CD4-positive, alpha-beta T cell treated with Interferon alpha-2 for 1 hour (primary cell): Measurements from ENCODE around the gene KCP.

Experiments used
- DNase-seq, 2 donors: peaks; one replicate each; pipeline ENCODE4 v3.0.0-alpha.2; 2020 to 2022

The KCP gene

DNA sequence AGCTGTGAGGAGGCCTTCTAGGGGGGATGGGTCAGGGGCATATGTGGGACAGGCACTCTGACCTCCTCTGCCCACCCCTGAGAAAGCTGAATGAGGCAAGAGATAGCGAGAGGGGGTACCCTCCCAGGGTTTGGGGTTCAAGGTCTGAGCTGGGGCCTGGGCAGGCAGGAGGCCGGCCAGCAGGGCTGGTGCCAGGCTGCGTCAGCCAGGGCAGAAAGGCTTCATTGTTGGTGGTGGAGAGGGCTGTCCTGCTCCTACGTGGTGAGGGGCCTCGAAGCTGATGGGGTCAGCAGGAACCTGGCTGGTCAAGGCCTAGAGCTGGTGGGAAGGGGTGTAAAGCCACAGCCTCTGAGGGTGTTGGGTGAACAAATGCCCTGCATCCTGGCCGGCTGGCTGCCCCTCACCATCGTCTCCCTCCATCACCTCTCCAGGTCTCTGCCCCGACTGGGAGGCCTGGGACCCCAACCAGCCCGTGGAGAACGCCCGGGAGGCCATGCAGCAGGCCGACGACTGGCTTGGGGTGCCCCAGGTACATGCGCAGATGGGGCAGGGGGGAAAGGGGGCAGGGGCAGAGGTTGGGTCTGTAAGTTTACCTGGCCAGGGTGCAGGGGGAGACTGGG lies 73.7 kb downstream of the KCP start:
- DNase-seq, result no peak

DNA sequence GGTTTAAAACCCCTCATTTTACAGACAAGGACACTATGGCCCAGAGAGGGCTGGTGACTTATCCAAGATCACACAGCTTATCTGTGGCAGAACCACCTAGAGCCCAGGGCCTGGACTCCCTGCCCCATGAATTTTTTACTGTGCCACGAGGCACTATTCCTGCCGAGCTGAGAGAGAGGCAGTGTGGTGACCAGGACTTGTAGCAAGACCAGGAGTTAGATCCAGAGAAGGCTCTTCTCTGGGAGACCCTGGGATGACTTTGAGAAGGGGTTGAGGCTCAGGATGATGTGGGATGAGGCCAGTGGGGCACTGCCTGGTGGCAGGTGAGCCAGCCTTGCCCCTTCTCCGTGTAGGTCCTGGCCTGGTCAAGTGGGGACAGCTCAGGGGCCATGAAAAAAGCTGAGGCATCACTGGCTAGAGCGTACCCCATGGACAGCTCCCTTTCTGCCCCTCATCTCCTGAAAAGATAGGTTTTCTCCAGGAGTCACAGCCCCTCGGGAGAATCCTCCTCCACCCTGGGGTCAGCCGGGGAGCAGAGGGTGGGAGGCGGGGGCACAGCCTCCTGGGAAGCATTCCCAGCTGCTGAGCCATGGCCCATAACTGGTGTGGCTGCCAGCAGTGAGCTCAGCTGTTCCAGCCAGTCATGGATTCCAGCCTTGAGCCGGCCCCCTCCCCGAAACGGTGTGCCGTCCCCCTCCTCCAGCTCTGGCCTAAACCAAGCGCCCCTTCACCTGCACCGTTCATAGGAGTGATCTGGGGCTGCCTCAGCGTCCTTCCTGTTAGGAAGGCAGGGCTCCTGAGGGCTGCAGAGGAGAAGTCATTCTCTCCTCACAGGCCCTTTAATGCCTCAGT lies 74.5 kb downstream of the KCP start:
- no peak for DNase-seq

DNA sequence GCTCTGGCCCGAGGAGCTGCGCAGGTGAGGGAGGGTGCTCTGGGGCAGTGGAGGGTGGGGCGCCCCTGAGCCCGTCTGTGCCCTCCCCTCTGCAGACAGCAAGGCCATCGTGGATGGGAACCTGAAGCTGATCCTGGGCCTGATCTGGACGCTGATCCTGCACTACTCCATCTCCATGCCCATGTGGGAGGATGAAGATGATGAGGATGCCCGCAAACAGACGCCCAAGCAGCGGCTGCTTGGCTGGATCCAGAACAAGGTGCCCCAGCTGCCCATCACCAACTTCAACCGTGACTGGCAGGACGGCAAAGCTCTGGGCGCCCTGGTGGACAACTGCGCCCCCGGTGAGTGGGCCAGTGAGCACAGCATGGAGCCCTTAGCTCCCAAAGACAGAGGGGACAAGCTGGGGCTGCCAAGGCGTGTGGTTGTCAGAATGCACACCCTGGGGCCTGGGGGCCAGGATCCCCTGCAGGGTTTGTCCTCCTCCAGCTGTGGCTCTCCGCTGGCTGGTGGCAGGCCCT lies 75.2 kb downstream of the KCP start:
- no peak for DNase-seq

GRCh38 chr7:128833946-128834325 lies 76.6 kb downstream of the KCP start:
- DNase-seq, result no peak

DNA sequence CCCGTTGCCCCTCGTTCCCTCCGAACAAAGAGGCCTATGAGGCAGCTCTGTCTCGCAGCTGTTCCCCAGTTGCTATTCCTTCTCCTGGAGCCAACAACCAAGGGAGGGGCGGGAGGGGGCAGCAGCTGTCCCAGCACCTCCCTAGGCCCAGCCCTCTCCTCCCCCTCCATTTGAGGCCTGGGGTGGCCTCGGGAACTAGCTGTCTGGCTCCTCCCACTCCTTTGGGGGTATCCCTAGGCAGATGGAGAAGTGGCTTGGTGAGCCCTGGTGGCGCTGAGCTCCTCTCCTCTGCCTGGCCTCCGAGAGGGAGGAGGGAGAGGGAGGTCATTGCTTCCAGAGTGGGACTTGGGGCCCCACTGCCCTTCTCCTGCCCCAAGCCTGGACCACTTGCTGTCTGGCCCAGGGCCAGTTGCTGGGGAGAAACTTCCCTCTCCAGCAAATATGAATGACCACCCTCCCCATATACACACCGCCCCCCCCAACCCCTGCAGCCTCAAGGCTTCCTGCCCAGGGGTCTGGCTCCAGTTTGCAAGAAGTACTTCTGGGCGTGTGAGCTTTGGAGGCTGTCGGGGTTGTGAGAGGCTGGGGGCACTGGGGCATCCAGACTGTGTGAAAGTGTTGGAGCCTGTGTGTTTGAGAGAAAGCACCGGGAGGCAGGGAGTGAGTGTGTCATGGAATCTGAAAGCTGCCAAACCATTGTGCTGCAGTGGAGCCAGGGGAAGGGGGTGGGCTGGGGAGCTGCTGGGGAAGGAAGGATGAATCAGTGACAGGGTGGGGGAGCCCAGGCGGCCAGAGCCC lies 77.2 kb downstream of the KCP start:
- no peak for DNase-seq

GRCh38 chr7:128832880-128833147 lies 77.7 kb downstream of the KCP start:
- no peak for DNase-seq

DNA sequence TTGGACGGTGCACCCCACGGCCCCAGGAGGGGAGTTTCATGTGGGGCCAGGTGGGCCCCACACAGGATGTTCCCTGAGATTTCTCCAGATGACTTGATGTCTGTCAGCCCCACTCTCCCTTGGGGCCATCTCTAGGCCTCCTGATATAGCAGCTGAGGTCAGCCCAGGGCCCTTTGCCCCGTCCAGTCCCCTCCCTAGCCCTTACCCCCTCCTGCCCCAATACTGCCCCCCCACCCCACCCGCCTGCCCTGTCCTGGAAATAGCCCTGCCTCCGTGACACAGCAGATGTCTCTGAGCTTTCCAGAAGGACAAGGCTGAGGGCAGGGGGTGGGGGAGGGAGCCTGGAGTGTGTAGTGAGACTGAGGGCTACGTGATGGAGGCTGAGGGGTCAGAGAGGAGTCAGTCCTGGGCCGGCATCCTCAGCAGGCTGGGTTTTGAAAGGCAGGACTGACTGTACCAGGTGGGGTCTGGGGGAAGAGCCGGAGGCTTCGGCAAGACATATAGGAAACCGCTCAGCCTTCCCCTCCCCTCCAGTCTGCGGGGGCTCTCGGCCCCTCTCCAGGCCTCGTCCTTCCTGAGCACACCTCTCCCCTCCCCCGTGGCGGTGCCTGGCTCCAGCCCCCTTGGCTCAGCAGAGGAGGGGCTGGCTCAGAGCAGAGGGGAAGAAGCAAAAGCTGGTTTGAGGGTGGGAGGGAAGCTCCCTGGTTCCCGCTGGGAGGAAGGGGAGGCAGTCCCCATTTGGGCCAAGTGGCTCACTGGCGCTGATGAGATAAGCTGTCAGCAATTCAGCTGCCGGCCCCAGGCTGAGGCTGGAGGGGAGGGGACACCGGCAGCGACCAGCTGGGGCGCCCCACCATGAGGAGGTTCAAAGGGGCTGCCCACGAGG lies 78.3 kb downstream of the KCP start:
- DNase-seq, result no peak

- DNase-seq, result no peak
Observed at GRCh38 chr7:128831178-128831993, 79.1 kb downstream of the KCP start.

DNA sequence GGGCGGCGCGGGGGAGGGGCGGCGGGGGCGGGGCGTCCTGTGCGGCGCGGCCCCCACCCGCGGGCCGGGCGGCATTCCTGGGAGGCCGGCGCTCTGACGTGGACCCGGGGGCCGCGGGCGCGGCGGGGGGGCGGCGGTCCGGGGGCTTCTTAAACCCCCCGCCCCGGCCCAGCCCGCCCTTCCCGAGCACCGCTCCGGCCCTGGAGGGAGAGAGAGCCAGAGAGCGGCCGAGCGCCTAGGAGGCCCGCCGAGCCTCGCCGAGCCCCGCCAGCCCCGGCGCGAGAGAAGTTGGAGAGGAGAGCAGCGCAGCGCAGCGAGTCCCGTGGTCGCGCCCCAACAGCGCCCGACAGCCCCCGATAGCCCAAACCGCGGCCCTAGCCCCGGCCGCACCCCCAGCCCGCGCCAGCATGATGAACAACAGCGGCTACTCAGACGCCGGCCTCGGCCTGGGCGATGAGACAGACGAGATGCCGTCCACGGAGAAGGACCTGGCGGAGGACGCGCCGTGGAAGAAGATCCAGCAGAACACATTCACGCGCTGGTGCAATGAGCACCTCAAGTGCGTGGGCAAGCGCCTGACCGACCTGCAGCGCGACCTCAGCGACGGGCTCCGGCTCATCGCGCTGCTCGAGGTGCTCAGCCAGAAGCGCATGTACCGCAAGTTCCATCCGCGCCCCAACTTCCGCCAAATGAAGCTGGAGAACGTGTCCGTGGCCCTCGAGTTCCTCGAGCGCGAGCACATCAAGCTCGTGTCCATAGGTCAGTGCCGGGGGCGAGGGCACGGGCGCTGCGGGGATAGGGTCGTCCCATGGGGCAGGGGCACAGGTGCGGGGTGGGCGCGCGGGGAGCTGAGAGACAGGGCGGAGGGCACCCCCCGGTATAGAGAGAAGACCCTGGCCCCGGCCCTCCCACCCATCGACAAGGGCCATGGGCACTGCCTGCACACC lies 80.0 kb downstream of the KCP start, which contains the start of gene FLNC:
TSS of gene FLNC (plus strand) at position 176 of the 947 bp plus-strand sequence. CDS start at position 408, 232 bp downstream.
- DNase-seq, result peak; percentile 22 to 33

GRCh38 chr7:128829391-128830166 lies 80.9 kb downstream of the KCP start:
- no peak for DNase-seq

DNA sequence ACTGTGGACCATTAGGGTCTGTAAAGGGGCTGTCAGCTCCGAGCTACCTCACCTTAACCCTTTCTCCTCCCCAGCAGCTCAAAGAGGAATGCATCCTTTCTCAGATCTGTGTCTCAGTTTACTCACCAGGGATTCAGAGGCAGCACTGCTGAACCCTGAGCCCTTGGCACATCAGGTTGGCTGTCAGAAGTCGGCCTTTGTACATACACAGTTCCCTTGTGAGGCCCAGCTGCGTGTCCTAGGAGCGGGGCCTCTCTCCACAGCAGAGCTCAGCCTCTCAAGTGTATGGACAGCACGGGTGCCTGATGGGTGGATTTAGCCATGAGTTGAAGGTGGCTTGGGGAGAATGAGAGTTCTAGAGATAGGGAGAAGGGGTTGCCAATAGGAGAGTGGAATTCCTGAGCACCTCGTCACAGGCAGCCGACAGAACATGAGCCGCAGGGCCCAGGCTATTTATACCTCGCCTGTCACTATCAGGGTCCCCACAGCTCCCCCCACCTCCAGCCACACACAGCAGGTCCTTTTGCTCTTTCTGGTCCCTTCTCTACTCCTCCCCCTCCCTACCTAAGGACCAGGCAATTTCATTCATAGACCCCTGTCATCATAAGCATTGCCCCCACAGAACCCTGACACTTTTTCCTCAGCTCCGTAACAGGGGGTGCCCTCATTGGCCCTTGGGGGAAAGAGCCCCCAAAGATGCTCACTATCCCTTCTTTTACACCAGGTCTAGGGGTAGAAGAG lies 82.4 kb downstream of the KCP start:
- no peak for DNase-seq

DNA sequence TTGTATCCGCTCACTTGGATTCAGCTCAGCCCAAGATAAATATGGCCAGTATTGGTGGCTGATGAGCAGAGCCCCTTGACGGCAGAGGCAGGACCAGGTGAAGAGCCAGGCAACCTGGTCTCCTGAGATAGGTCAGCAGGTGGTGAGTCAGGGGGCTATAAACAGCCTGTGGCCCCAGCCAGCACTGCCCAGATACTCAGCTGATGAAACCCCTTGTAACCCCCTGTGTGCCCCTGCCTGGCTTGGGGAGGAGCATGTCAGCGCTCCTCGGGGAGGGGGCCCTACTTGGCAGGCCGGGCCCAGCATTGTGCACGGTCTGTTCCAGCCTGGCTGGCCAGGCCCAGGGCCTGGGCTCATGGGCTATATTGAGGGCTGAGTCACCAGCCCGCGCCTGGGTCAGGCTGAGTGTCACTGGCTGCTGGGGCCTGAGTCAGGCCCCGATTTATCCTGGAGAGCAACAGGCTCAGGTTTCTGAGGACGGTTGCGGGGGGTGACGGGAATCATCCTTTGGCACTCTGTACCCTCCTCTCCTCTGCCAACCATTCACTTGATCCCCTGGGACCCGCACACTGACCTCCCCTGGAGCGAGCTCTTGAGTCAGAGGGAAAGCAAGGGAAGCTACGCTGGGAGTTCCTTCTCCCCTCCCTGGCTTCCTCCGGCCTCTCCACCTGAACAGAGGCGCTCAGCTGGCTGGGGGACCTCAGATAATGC lies 83.1 kb downstream of the KCP start:
- DNase-seq, result no peak

DNA sequence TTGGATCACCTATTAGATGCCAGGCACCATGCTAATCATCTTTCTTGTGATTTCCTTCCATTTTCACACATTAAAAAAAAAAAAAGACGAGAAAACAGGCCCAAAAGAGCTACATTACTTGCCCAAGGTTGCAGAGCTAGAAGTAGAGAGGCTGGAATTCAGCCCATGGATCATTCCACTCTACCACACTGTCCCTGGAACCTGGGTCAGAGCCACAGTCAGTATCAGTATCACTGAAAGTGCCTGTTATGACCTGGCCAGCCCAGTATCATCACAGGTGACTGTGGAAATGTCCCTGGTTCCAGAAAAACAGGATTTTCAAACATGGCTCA lies 83.6 kb downstream of the KCP start:
- no peak for DNase-seq
